Omental fat pad (tissue), 4 donors: ENCODE data around the gene SHISA9. TPM values are rescaled to one million over a fixed set of nuclear protein-coding genes. Genes with fewer than 3 reads are reported as not detected.

Experiments used
- ATAC-seq: fragments of 150-250 bp; one replicate; pipeline ENCODE4 v1.9.1; 2016; ENCODE audit warnings: mild to moderate bottlenecking, moderate library complexity; ENCODE audit not compliant: low FRiP score
- DNase-seq: peaks from one replicate; pipeline ENCODE4 v3.0.0-alpha.2; 2019; ENCODE audit warnings: low spot score
- CTCF ChIP-seq, 3 donors: fragments of 450-650 bp; IDR thresholded peaks; one replicate each; pipeline ENCODE4 v1.5.1; 2016 to 2017; ENCODE audit warnings: antibody characterized with exemption in 3 of 3, mild to moderate bottlenecking in 3 of 3, moderate library complexity in 2 of 3
- total RNA-seq, 4 donors: library from RNA; depleted of rRNA; stranded (reverse); fragments of >200 nt; gene quantifications; one replicate each; pipeline ENCODE4 v1.1.0, GENCODE V29; 2016

The SHISA9 gene
- total RNA-seq, 4 donors from 2014 or later: 1.1 TPM; not detected in 3

GRCh38 chr16:13264749-13265552, 363.6 kb downstream of the SHISA9 start:
- DNase-seq: no peak
- no peak for ATAC-seq
- TF ChIP-seq CTCF (IDR thresholded peaks at IDR 0.05): no peak

- DNase-seq: no peak
- TF ChIP-seq CTCF (IDR thresholded peaks at IDR 0.05): no peak
- no peak for ATAC-seq
Observed at GRCh38 chr16:13269359-13269758, 368.0 kb downstream of the SHISA9 start.

GRCh38 chr16:13269905-13270528, 368.6 kb downstream of the SHISA9 start:
- DNase-seq: no peak
- TF ChIP-seq CTCF (IDR thresholded peaks at IDR 0.05): no peak
- no peak for ATAC-seq

- DNase-seq (no peak), ATAC-seq (no peak)
- no peak for TF ChIP-seq CTCF (IDR thresholded peaks at IDR 0.05)
Observed at GRCh38 chr16:13270602-13271001, 369.2 kb downstream of the SHISA9 start.

GRCh38 chr16:13289515-13289914, 388.1 kb downstream of the SHISA9 start:
- no peak for DNase-seq
- TF ChIP-seq CTCF (IDR thresholded peaks at IDR 0.05): no peak
- ATAC-seq: no peak

Other genes starting within 250 kb of the SHISA9 start
- 10 to 100 TPM; 13.3 to 32.6 (median 16.4) TPM for gene CPPED1, start 97.7 kb upstream of the SHISA9 start, total RNA-seq